Right lobe of liver (tissue), 4 donors: Measurements from ENCODE around the gene CTBS.

ENCODE experiments used
- CTCF ChIP-seq, 4 donors: fragments of 200-600 bp in 3 of 4; fragments of 450-650 bp in 1 of 4; IDR thresholded peaks; one replicate each; pipeline versions ENCODE4 v1.5.1 to v1.8.0; 2016 to 2022; ENCODE audit warnings: antibody characterized with exemption in 4 of 4, mild to moderate bottlenecking in 2 of 4
- POLR2A ChIP-seq: fragments of 450-650 bp; IDR thresholded peaks from one replicate; pipeline ENCODE4 v1.6.1; 2017; ENCODE audit warnings: antibody characterized with exemption, mild to moderate bottlenecking
- donor health status: DM: no; HTN: no; CAD: no.
- donor health status: DM: no; HTN: no; CAD: no.
- donor health status: DM: no; HTN: yes; CAD: no.

- TF ChIP-seq CTCF (IDR thresholded peaks at IDR 0.05) (no peak), POLR2A (no peak)
Observed at GRCh38 chr1:84587099-84587498, 12.9 kb upstream of the CTBS start.
